ENCODE measurements around the gene CREB5. TPM values are rescaled to one million over a fixed set of nuclear protein-coding genes. Genes with fewer than 3 reads are reported as not detected.

The CREB5 gene
- total and polyA plus RNA-seq, 2 of the 8 experiments (the other 6 are each of a cell fraction or from before 2014, with no cell fraction given) = 2.4 to 2.7 TPM

DNA sequence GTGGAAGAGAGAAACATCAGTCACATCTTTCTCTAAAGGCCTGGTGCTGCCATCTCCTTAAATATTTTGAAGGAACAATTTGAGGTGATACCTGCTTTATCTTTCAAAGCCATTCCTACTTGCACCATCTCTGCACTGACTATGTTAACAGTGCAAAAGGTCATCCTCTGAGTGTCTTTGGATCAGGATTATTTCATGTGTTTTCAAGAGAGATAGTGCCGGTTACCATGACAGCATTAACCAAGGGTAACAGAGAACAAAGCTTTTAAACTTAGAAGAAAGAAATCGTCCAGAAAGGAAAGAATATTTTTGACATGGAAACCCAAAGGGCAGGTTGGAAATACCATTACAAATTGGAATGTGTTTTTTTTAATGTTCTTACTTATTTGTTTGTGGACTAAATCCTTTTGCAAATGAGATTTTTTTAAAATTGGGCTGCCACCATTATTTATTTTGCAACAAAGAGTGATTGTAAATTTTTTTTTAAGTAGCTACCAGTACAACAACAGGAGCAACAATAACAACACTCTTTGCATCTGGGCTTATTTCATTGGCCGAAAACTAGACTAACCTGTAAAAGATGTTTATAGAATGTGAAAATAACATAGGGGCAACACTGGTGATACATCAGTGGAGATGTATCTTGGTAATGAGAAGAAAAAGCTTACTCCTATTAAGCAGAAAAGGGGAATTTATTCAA is 234.2 kb downstream of the CREB5 start:
- Histone ChIP-seq H2BK15ac (ENCODE audit: low read length) (no peak overlapping the region), H4K20me1 (replicated peaks in 1 of 2; ENCODE audit: control insufficient read depth in 1 of 2, insufficient read depth in 2 of 2, low read length in 2 of 2) (no peaks in the 10 kb centered on the region), H3K79me1 (ENCODE audit: low read depth, low read length) (no peaks in the 10 kb centered on the region), H3K27me3 (replicated peaks in 1 of 4; ENCODE audit: control insufficient read depth in 3 of 4, extremely low read depth in 1 of 4, insufficient read depth in 3 of 4, low read length in 3 of 4) (no peaks in the 10 kb centered on the region), H4K5ac (ENCODE audit: insufficient read length, low read depth, low read length) (no peak overlapping the region), H3K4me2 (ENCODE audit: insufficient read depth in 1 of 2, low read depth in 2 of 2, low read length in 2 of 2) (no peak overlapping the region), H2BK5ac (ENCODE audit: low read depth, low read length) (no peak overlapping the region), H3K27ac (ENCODE audit: low read depth, low read length) (no peak overlapping the region), H3K9ac (replicated peaks in 1 of 4; ENCODE audit: extremely low read depth in 1 of 4, low read depth in 3 of 4, low read length in 3 of 4) (no peak overlapping the region), H3K79me2 (ENCODE audit: control insufficient read depth in 1 of 2, insufficient read depth in 2 of 2, low read length in 2 of 2) (no peaks in the 10 kb centered on the region), H2BK12ac (ENCODE audit: low read depth, low read length) (no peak overlapping the region), H3K23ac (ENCODE audit: insufficient read length) (no peak overlapping the region), H2BK20ac (ENCODE audit: low read length) (no peak overlapping the region), H2AFZ (ENCODE audit: low read length) (no peak overlapping the region), H3K4ac (replicated peaks; ENCODE audit: insufficient read length, low read depth, low read length) (no peak overlapping the region), H3K18ac (ENCODE audit: extremely low read depth, low read length) (no peak overlapping the region), H2AK5ac (ENCODE audit: low read depth, low read length) (no peak overlapping the region), H3K14ac (ENCODE audit: insufficient read length) (no peak overlapping the region), H3K9me3 (ENCODE audit: insufficient read depth in 2 of 2, low read depth in 1 of 2, low read length in 1 of 2) (no peaks in the 10 kb centered on the region), H3K23me2 (ENCODE audit: low read depth, low read length) (no peaks in the 10 kb centered on the region), H4K8ac (ENCODE audit: extremely low read depth, insufficient read depth, low read length) (no peak overlapping the region), H3K56ac (replicated peaks; ENCODE audit: insufficient read length, low read depth, low read length) (no peak overlapping the region), H3K36me3 (ENCODE audit: control insufficient read depth in 2 of 4, insufficient read depth in 4 of 4, low read length in 3 of 4) (no peaks in the 10 kb centered on the region), H4K91ac (replicated peaks; ENCODE audit: insufficient read length, low read length) (no peak overlapping the region), H3K4me1 (replicated peaks in 1 of 4; ENCODE audit: control insufficient read depth in 3 of 4, insufficient read depth in 4 of 4, low read length in 3 of 4) (peaks cover 3 to 10% (median 6%) of the 10 kb centered on the region in 4 experiments; a peak in 3 of 7 replicates), H3K4me3 (ENCODE audit: extremely low read depth in 1 of 4, insufficient read depth in 2 of 4, low read depth in 3 of 4, low read length in 4 of 4) (no peak overlapping the region), H2BK120ac (replicated peaks; ENCODE audit: low read depth, low read length) (no peak overlapping the region)
- DNase-seq (ENCODE audit: low read depth in 1 of 2, low spot score in 2 of 2) = no peak
- POLR2A ChIA-PET (ENCODE audit: partially characterized antibody) = interaction anchor here (0.5 kb wide), 1 partner anchor 396 kb away, joined by 3 read pairs; no protein-coding TSS in a partner anchor
- FAIRE-seq = no peak
- WGBS, 2 experiments (ENCODE audit: extremely low coverage in 1 of 2, insufficient coverage in 1 of 2, insufficient read length in 1 of 2, insufficient replicate concordance in 2 of 2, low coverage in 1 of 2, low lambda C conversion rate in 2 of 2, missing lambda C conversion rate in 1 of 2) = 84% methylated on average over 3 of the region's 3 CpGs; no CpG with 5 or more reads in 1 of the 2 experiments
- TF ChIP-seq ZNF274 (IDR thresholded peaks at IDR 0.05; ENCODE audit: borderline replicate concordance, extremely low read depth, low read length) (no peak), CBX5 (IDR thresholded peaks at IDR 0.05; ENCODE audit: low read depth, low read length) (no peak), SIN3A (conservative IDR thresholded peaks at IDR 0.05 in 1 of 2, IDR thresholded peaks at IDR 0.05 in 1 of 2; ENCODE audit: low read depth in 1 of 2, low read length in 2 of 2) (no peak), CHD2 (IDR thresholded peaks at IDR 0.05; ENCODE audit: low read length) (no peak), RFX5 (IDR thresholded peaks at IDR 0.05; ENCODE audit: borderline replicate concordance, low read depth, low read length) (no peak), CBX8 (IDR thresholded peaks at IDR 0.05; ENCODE audit: borderline replicate concordance, low read depth, low read length) (no peak), TBP (IDR thresholded peaks at IDR 0.05; ENCODE audit: low read depth, low read length) (no peak), CTBP2 (IDR thresholded peaks at IDR 0.05; ENCODE audit: borderline replicate concordance, insufficient read depth, insufficient read length, low read length) (no peak), BCL11A (IDR thresholded peaks at IDR 0.05; ENCODE audit: low read depth in 2 of 2, low read length in 2 of 2) (no peak), POU5F1 (IDR thresholded peaks at IDR 0.05; ENCODE audit: low read depth, low read length) (no peak), EZH2 (IDR thresholded peaks at IDR 0.05; ENCODE audit: low read depth, low read length, severe bottlenecking) (no peak), CHD1 (IDR thresholded peaks at IDR 0.05; ENCODE audit: low read depth, low read length) (no peak)
- CTCF ChIA-PET (ENCODE audit: partially characterized antibody) = interaction anchor here (1.1 to 1.6 kb wide), 3 partner anchors 15 to 200 kb away, joined by 3 to 4 read pairs (median 3); no protein-coding TSS in a partner anchor
